H1 (cell line): ENCODE data around the gene PTPRC. TPM values are rescaled to one million over a fixed set of nuclear protein-coding genes. Genes with fewer than 3 reads are reported as not detected.

Experiments
- CHD7 ChIP-seq: fragments of 300-600 bp; sonication (generic); IDR thresholded peaks from 2 replicates; pipeline ENCODE4 v1.7.1; 2012; ENCODE audit warnings: low read length, moderate library complexity, mild to moderate bottlenecking, inconsistent platforms; ENCODE audit not compliant: insufficient replicate concordance
- polyA plus RNA-seq, 7 experiments: library from polyadenylated mRNA; depleted of rRNA in 3 of 7; stranded (reverse) in 5 of 7; unstranded in 2 of 7; fragments of >200 nt in 5 of 7; fragments of 200-250 nt in 2 of 7; gene quantifications; 1 replicate in 5 of 7; 2 replicates in 1 of 7; 4 replicates in 1 of 7; pipeline versions ENCODE4 v1.2.1 to v1.2.3, GENCODE V29; 2011 to 2013; ENCODE audit warnings: missing spikeins in 2 of 7, mixed read lengths in 2 of 7
- total RNA-seq: library from RNA; stranded (reverse); fragmentation: NEBNext Ultra II Directional; extraction: Animal tissue kit (Norgen Biotek cat#: 25700); gene quantifications from 2 replicates; pipeline ENCODE4 v1.2.1, GENCODE V29; 2021

The PTPRC gene
- total and polyA plus RNA-seq, 2 of the 8 experiments (the other 6 are each of a cell fraction or from before 2014, with no cell fraction given) = 0.05 TPM; not detected in 1

GRCh38 chr1:198700016-198700392 is 61.2 kb downstream of the PTPRC start (continued):
- TF ChIP-seq CHD7 = no peak
